Astrocyte of the cerebellum (primary cell): Measurements from ENCODE around the gene GAS6.

Experiments
- DNase-seq: peaks from one replicate; pipeline ENCODE4 v3.0.0-alpha.2; 2011; ENCODE audit warnings: low read depth
- H3K4me3 ChIP-seq: 2 replicates; pipeline ENCODE4 v1.5.1; 2011; ENCODE audit warnings: mild to moderate bottlenecking, low read depth, low read length, moderate library complexity
- CTCF ChIP-seq: IDR thresholded peaks from 2 replicates; pipeline ENCODE4 v1.5.1; 2012; ENCODE audit warnings: low read length, low read depth, moderate library complexity, mild to moderate bottlenecking; ENCODE audit errors: missing control alignments
- in situ Hi-C: cut with HindIII; loops from 2 replicates; pipeline ENCODE4 v1.10.0; 2017; ENCODE audit warnings: low sequenced_read_pairs

The GAS6 gene

GRCh38 chr13:113901231-113901630, 37.4 kb upstream of the GAS6 start:
- no peak for TF ChIP-seq CTCF
- in situ Hi-C loops = no loop called here
- no peak overlapping the region for H3K4me3 ChIP-seq
- peak; percentile 76 for DNase-seq

- no peak for DNase-seq
- in situ Hi-C loops = no loop called here
- no peak for TF ChIP-seq CTCF
- no peak overlapping the region for H3K4me3 ChIP-seq
Measured at GRCh38 chr13:113900646-113901045, 36.8 kb upstream of the GAS6 start.

GRCh38 chr13:113898391-113898790, 34.5 kb upstream of the GAS6 start:
- no peak for TF ChIP-seq CTCF
- no peak overlapping the region for H3K4me3 ChIP-seq
- in situ Hi-C loops = no loop called here
- no peak for DNase-seq

GRCh38 chr13:113897966-113898365, 34.1 kb upstream of the GAS6 start:
- no peak for DNase-seq
- no peak overlapping the region for H3K4me3 ChIP-seq
- TF ChIP-seq CTCF = no peak
- in situ Hi-C loops = no loop called here

- TF ChIP-seq CTCF = no peak
- in situ Hi-C loops = no loop called here
- no peak overlapping the region for H3K4me3 ChIP-seq
- DNase-seq = peak; percentile 92
Measured at GRCh38 chr13:113897161-113897560, 33.3 kb upstream of the GAS6 start.

GRCh38 chr13:113895436-113895835, 31.6 kb upstream of the GAS6 start:
- in situ Hi-C loops = no loop called here

More at GRCh38 chr13:113895436-113895835, 31.6 kb upstream of the GAS6 start:
- no peak for DNase-seq
- H3K4me3 ChIP-seq = no peak overlapping the region
- TF ChIP-seq CTCF = no peak
